GM21723 (cell line): ENCODE data around the gene C1S.
"Not testable (repeated sequence)": the region's sequence is repeated elsewhere in the genome, so short reads cannot be mapped to it uniquely, and the experiment has no call there.

Experiments
- ATAC-seq: cut with Tn5 transposase; IDR thresholded peaks from one replicate; pipeline ENCODE4 v1.9.1; 2021; ENCODE audit warnings: mild to moderate bottlenecking, moderate library complexity; ENCODE audit not compliant: unreplicated experiment

Gene C1S

GRCh38 chr12:7101047-7101693 is 40.7 kb downstream of the C1S start:
- no peak for ATAC-seq

- no peak for ATAC-seq
These were observed 41.2 kb downstream of the C1S start for GRCh38 chr12:7101694-7102131.

DNA sequence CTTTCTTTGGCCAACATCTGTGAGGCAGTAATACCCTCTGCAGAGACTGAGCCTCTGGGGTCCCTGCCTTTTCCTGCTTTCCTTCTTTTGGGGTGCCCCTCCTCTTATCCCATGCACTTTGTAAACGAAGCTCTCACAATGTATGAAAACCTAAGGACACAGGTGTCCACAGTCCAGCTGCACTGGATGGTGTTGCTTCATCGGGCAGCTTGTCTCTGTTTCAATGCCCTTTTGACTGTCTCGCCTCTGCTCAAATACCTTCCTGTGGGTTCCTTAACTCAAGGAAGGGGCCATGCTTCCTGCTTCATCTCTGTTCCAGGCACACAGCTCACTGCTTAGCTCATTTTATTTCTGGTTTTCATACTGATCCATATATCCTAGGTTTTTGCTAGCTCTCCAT is 42.1 kb downstream of the C1S start:
- no peak for ATAC-seq

DNA sequence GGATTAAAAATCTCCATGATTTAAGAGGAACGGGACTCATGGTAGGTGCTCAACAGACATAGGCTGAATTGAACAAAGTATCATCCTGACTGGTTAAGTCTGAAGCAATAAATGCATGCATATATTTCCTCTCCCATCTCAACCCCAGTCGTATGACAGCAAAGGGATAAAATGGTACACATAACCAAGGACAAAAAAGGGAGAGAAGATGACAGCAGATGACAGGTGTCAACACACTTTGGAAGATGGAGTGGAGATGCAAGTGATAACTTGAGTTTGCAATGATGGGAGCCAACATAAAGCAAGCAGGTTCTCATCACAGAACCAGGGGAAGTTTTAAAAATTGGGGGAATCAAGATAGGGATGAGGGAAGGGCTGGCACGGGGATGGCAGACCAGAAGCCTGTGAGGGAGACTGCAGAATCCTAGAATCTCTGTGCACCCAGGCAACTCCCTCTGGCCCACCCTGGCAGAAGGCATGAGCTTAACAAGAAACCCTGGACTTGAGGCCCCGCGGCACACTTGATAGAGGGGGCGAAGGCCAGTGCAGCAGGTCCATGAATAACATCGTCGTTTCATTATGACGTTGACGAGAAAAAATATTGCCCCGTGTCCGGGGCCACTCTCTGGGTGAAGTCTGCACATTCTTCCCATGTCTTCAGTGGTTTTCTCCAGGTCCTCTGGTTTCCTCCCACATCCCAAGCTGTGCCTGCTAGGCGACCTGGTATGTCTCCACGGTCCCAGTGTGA is 43.5 kb downstream of the C1S start:
- ATAC-seq, result no peak

DNA sequence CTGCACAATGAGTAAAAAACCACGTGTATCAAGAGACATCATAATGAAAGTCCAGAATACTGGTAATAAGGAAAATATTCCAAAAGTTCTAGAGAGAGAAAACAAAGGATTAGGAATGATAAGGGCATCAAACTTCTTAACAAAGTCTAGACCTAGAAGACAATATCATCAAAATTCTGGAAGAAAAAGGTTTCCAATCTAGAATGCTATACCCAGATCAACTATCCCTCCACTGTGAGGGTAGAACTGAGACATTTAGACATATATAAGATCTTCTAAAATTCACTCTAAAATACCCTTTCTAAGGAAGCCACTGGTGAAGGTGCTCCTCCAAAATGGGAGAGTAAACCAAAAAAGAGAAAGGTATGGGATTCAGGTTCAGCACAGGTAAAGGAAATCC is 45.6 kb downstream of the C1S start:
- no peak for ATAC-seq

DNA sequence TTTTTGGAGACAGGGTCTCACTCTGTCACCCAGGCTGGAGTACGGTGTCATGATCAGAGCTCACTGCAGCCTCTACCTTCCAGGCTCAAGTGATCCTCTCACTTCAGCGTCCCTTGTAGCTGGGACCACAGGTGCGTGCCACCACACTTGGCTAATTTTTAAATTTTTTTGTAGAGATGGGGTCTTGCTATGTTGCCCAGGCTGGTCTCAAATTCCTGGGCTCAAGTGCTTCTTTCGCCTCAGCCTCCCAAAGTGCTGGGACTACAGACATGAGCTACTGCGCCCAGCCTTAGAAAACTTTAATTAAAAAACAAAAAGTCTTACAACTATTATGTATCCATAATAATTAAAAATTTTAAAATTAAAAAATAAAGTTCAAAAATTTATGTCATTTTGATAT is 46.7 kb downstream of the C1S start:
- not testable (repeated sequence) for ATAC-seq

GRCh38 chr12:7107636-7108002 is 47.1 kb downstream of the C1S start:
- peak; percentile 3 for ATAC-seq

DNA sequence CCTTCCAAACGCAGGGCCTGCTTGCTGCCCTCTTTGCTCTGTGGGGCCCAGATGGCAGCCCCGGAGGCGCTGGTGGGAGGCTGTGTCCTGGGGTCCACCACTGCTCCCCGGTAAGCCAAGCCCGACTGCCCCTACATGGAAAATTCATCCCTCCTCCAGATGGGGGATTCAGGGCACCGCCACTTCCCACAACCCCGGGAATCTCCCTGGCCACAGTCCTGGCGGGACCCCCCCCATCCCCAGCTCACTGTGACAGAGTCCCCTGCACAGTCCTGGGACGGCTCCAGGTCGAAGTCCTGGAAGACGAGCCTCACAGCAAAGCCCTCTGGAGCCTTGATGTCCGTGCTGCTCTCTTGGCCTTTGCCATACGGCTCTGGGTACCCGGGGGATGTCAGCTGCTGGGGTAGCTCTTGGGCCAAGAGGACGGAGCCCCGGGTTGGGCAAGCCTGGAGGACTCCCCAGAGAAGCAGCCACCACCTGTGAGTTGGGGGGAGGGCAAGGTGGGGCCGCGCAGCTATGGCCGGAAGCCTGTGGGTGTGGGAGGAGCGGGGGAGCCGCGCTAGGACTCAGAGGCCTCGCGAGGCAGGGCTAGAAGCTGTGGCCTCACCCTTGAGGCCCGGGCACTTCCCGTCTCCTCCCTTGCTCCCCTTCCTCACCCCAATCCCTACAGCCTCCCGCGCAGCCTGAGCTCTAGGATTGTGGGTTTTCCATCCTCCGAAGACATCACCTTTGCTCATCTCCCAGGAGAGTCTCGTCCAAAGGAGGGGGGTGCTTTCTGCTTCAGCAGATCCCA is 47.7 kb downstream of the C1S start:
- ATAC-seq, result peak; percentile 93

DNA sequence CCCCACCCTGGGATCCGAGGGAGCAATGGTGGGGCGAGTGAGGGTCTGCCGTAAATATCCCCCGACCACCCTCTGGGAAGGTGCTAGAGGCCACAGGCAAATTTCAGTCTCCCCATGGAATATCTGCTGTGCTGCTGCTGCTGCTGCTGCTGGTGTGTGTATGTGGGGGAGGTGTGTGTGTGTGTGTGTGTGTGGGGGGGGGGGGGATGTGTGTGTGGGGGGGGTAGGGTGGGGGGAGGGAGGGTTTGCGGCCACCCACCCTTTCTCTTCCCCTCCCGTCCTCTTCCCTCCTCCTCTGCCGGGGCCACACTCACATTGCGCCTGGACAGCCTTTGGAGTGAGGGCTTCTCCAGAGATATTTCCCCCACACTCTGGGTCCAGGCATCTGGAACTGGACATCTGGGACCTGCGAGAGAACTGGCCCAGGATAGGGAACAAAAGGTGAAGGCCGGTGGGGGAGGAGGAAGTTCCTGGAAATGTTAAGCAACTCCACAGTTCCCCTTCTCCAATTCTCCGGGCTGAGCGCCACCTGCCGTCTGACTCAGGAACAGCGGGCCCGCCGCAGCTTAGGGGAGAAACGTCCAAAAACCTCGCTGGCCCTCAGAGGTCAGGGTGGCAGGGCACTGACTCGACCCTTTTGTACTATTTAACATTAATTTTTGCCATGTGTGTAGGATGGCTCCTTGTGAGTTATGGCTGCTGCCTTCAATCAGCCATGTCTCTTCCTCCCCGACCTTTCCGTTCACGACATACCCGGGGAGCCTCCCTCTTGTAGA is 48.5 kb downstream of the C1S start, which contains the start of gene C1RL:
C1RL (minus strand) TSS at position 419 of the 776 bp plus-strand sequence; CDS start at position 385, 34 bp downstream.
- peak; percentile 40 for ATAC-seq

- no peak for ATAC-seq
These were observed 49.0 kb downstream of the C1S start for GRCh38 chr12:7109572-7109920.

GRCh38 chr12:7110661-7111060 is 50.1 kb downstream of the C1S start:
- no peak for ATAC-seq

GRCh38 chr12:7112041-7112440 is 51.5 kb downstream of the C1S start:
- ATAC-seq, result no peak

DNA sequence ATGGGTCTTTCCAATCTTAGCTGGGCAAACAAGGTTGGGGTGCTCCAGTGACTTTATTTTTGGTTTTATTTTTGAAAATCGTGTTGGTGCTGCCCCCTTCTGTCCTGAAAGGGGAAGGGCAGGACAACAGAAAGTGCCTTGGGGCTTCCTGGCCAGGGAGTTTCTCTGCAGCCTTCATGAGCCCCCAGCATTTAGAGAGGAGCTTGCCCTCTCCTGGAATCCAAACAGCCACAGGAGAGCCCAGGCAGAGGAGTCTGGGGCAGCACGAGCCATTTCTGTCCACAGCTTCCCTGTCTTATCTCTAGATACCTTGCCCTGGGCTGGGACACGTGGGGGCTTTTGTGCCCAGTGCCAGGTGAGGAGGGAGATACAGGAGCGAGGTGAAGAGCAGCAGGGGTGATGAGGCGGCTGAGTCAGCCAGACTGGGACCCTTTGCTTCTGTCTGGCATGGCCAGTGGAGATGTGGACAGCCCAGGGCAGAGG is 52.9 kb downstream of the C1S start:
- no peak for ATAC-seq

- ATAC-seq, result no peak
These were observed 53.5 kb downstream of the C1S start for GRCh38 chr12:7114008-7114407.

GRCh38 chr12:7114851-7115250 is 54.3 kb downstream of the C1S start:
- ATAC-seq, result no peak

DNA sequence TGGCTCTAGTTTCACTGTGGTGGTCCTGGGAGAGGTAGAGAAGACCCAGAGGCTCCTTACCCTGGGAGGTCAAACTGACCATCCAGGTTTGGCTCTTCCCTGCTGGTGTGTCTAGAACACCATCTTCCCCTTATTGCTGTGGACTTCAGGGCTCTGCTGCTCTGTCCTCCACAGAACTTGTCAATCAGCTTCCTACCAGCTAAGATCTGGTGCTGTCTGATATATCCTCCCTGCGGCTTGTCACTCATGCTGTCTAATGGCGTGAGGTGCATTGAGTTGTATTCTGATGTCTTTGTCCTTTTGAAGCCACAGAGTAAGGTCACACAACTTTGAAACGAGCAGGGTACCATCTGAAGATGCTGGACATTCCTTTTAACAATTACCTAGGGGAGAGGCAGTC is 55.7 kb downstream of the C1S start:
- ATAC-seq, result no peak

DNA sequence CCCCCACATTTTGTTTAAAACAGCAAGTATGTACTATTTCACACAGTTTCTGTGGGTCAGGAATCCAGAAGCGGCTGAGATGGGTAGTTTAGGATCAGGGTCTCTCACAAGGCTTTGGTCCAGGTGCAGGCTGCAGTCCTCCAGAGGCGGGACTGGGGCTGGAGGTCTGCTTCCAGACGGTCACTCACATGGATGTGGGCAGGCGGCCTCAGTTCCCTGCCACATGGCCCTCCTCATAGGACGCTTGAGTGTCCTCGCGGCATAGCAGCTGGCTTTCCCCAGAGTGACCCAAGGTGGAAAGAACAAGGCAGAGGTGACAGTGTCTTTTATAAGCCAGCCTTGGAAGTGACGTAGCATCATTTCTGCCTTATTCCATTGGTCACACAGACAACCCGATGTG is 56.4 kb downstream of the C1S start:
- ATAC-seq, result no peak

- ATAC-seq, result no peak
These were observed 57.2 kb downstream of the C1S start for GRCh38 chr12:7117670-7118069.

DNA sequence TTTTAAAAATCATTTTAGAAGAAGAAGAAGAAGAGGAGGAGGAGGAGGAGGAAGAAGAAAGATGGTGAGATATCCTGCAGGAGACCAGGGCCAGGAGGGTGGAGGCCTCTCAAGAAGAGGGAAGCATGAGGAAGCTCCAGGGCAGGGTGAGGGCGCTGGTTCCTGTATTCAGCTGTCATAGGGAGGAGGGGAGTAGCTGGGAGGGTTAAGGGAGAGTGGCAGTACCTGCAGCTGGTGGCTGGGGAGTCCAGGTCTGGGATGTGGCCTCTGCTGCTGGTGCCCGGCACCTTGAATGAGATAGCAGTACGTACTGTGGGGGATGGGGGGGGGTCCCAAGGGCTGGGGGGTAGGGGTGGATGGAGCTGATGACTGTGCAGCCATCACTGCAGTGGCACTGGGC is 58.4 kb downstream of the C1S start:
- no peak for ATAC-seq

DNA sequence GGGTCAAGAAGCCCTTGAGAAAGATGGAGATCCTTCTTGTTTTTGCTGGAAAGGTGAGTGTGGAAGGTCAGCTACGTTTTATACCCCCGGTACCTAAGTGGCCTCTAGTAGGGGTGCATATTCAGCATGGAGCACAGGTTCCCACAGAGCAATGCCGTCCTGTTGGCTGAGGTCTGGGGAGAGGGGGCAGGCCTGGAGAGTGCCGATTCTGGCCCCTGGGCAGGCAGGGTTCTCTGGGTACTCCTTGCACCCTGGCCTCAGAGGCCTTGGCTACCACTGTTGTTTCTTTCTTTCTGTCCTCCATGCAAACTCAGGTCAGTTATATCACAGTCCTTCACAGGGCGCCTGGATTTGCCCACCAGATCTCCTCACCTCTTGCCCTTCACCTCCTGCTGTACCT is 59.6 kb downstream of the C1S start:
- no peak for ATAC-seq
